Mesothelial cell of epicardium (in vitro differentiated cells): Measurements from ENCODE around the gene IRF7. TPM values are rescaled to one million over a fixed set of nuclear protein-coding genes. Genes with fewer than 3 reads are reported as not detected.
"Not testable (repeated sequence)": the region's sequence is repeated elsewhere in the genome, so short reads cannot be mapped to it uniquely, and the experiment has no call there.

Experiments
- DNase-seq, 2 experiments: peaks; one replicate each; pipeline ENCODE4 v3.0.0; 2021; ENCODE audit warnings: low spot score in 2 of 2; ENCODE audit not compliant: unreplicated experiment in 2 of 2
- H3K27ac Mint-ChIP-seq: 2 replicates; pipeline ENCODE4 v1.8.0; 2021; ENCODE audit warnings: mixed read lengths
- H3K27me3 Mint-ChIP-seq: 2 replicates; pipeline ENCODE4 v1.8.0; 2021; ENCODE audit warnings: low read depth, mixed read lengths
- H3K36me3 Mint-ChIP-seq: 2 replicates; pipeline ENCODE4 v1.8.0; 2021; ENCODE audit warnings: mixed read lengths
- H3K4me1 Mint-ChIP-seq: 2 replicates; pipeline ENCODE4 v1.8.0; 2021; ENCODE audit warnings: mixed read lengths
- H3K4me3 Mint-ChIP-seq: 2 replicates; pipeline ENCODE4 v1.8.0; 2021; ENCODE audit warnings: mild to moderate bottlenecking, moderate library complexity, mixed read lengths
- H3K9me3 Mint-ChIP-seq: 2 replicates; pipeline ENCODE4 v1.8.0; 2021; ENCODE audit warnings: mixed read lengths
- total RNA-seq: library from RNA; stranded (reverse); gene quantifications from 3 replicates; pipeline ENCODE4 v1.2.1, GENCODE V29; 2021
- TF ChIP-seq, protein P1 (sequence below): fragments of 200-600 bp; sonication (generic); IDR thresholded peaks from one replicate; pipeline ENCODE4 v1.5.0; 2021; ENCODE audit warnings: antibody characterized with exemption; ENCODE audit not compliant: unreplicated experiment

The IRF7 gene
- total RNA-seq, 1 donor from 2014 or later, result 21.9 TPM

DNA sequence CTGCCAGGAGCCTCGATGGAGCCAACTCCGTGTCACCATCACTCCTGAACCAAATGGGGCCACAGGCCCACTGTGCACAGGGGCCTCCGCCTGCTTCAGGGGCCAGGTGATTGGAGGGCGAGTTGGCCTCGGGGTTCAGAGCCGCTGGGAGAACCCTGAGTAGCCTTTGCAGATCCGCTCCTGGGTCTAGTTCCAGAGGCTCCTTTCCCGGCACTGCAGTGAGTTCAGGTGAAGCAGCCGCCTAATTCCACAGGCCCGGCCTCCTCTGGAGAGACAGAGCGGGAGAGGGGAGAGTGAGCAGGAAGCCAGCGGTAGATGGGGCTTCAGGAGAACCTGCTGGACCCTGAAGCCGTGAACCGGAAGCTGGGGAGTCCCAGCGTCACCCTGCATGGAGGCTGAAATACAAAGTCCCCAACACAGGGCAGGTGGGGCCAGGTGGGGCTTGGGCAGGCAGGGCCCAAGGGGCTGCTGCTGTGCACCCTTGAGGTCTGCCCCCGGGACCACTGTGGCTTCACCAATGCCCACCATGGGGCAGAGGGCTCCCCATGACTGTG lies 43.9 kb upstream of the IRF7 start:
- no peaks in the 10 kb centered on the region for H3K4me1 Mint-ChIP-seq
- no peak overlapping the region for H3K27ac Mint-ChIP-seq
- no peaks in the 10 kb centered on the region for H3K27me3 Mint-ChIP-seq
- peaks cover 8% of the 10 kb centered on the region for H3K36me3 Mint-ChIP-seq
- no peaks in the 10 kb centered on the region for H3K9me3 Mint-ChIP-seq
- H3K4me3 Mint-ChIP-seq, result no peak overlapping the region
- TF ChIP-seq, protein P1, sequence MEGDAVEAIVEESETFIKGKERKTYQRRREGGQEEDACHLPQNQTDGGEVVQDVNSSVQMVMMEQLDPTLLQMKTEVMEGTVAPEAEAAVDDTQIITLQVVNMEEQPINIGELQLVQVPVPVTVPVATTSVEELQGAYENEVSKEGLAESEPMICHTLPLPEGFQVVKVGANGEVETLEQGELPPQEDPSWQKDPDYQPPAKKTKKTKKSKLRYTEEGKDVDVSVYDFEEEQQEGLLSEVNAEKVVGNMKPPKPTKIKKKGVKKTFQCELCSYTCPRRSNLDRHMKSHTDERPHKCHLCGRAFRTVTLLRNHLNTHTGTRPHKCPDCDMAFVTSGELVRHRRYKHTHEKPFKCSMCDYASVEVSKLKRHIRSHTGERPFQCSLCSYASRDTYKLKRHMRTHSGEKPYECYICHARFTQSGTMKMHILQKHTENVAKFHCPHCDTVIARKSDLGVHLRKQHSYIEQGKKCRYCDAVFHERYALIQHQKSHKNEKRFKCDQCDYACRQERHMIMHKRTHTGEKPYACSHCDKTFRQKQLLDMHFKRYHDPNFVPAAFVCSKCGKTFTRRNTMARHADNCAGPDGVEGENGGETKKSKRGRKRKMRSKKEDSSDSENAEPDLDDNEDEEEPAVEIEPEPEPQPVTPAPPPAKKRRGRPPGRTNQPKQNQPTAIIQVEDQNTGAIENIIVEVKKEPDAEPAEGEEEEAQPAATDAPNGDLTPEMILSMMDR, result no peak
- no peak for DNase-seq

DNA sequence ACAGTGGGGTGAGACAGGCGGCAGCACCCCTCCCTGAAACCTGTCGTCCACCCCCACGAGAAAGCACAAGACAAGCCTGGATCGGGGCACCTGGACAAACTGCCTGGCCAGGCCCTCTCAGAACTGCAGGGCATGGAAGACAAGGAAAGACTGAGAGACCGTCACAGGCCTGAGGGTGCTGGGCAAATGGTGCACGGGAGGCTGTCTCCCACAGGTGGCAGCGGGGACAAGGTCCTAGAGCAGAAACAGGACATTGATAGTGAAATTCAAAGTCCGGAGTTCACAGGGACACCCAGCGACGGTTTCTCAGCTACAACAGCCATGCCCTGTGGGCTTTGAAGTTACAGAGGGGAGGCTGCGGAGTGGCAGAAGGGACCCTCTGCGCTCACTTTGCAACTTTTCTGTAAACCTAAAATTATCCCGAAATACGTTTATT lies 42.0 kb upstream of the IRF7 start:
- H3K27ac Mint-ChIP-seq, result no peak overlapping the region
- no peaks in the 10 kb centered on the region for H3K4me1 Mint-ChIP-seq
- no peaks in the 10 kb centered on the region for H3K9me3 Mint-ChIP-seq
- TF ChIP-seq, protein P1, result no peak
- peaks cover 3% of the 10 kb centered on the region for H3K36me3 Mint-ChIP-seq
- H3K27me3 Mint-ChIP-seq, result no peaks in the 10 kb centered on the region
- no peak overlapping the region for H3K4me3 Mint-ChIP-seq
- DNase-seq, result no peak

DNA sequence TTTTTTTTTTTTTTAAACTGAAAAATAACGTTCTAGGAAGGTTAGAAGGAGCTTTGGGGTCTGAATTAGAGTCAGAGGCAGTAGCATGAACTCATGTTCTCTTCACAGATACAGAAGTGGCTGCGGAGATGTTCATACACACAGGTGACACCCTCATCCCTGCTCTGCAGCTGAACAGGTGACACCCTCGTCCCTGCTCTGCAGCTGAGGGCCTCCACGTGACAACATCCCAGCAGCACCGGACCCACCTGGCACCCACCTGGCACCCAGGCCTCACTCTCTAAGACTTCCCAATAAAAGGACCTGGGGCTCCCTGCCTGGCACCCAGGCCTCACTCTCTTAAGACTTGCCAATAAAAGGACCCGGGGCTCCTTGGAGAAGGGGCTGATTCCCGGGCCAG lies 41.1 kb upstream of the IRF7 start:
- TF ChIP-seq, protein P1, result no peak
- H3K4me3 Mint-ChIP-seq, result no peak overlapping the region
- peaks cover 3% of the 10 kb centered on the region for H3K36me3 Mint-ChIP-seq
- no peaks in the 10 kb centered on the region for H3K27me3 Mint-ChIP-seq
- H3K4me1 Mint-ChIP-seq, result no peaks in the 10 kb centered on the region
- H3K9me3 Mint-ChIP-seq, result no peaks in the 10 kb centered on the region
- H3K27ac Mint-ChIP-seq, result no peak overlapping the region
- no peak for DNase-seq

DNA sequence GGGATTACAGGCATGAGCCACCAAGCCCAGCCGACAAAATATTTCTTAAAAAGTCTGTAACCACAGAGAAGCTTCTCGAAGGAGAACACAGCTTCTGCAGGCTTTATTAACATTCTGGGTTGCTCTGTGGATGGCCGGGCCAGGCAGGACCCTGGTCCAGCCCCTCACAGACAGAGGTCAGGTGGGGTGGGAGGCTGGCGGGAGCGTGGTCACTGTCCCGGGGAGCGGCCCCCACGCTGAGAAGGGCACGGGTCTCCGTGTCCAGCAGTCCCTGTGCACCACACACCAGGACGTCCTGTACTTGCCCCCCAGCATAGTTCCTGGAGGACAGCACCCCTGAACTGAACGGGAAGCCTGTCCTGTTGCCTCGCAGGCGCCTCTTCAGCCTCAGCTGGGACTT lies 40.7 kb upstream of the IRF7 start:
- no peak for DNase-seq
- Mint-ChIP-seq H3K4me1 (no peaks in the 10 kb centered on the region), H3K36me3 (peaks cover 4% of the 10 kb centered on the region)

DNA sequence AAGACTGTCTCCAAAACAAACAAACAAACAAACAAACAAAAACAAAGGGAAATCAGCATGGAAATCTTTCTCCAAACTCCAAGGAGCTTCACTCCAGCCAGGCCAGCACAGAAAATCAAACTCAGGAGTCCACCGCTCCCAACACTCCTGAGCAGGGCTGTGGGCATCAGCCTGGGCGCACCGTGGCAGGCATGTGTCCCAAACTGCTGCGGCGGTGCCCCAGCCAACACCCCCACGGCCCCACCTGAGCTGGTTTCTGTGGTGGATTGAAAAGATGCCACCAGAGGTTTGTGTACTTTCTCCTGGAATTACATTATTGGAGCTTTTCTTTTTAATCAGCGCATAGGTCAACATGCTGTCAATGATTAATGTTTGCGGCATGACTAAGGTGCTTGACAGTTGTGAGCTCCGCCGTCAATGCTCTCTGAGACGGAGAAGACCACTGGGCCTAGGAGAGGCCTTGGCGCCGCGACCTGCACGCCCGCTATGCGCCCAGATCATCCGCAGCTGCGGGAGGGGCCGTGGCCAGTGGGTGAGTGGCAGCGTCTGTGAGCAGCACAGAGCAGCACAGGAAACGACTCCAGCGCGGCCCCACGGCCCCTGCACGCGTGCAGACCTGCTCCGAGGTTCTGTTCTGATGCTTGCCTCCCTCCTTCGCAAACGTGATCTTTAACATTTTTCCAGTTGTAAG lies 39.4 kb upstream of the IRF7 start:
- DNase-seq, result no peak
- TF ChIP-seq, protein P1, result no peak
- H3K27ac Mint-ChIP-seq, result no peak overlapping the region
- no peak overlapping the region for H3K4me3 Mint-ChIP-seq
- H3K4me1 Mint-ChIP-seq, result no peaks in the 10 kb centered on the region
- H3K27me3 Mint-ChIP-seq, result no peaks in the 10 kb centered on the region
- no peaks in the 10 kb centered on the region for H3K9me3 Mint-ChIP-seq
- peaks cover 6% of the 10 kb centered on the region for H3K36me3 Mint-ChIP-seq

More for the DNA sequence above, 40.7 kb upstream of the IRF7 start:
- Mint-ChIP-seq H3K27ac (no peak overlapping the region), H3K27me3 (no peaks in the 10 kb centered on the region), H3K4me3 (no peak overlapping the region), H3K9me3 (no peaks in the 10 kb centered on the region)
- TF ChIP-seq, protein P1, result no peak

DNA sequence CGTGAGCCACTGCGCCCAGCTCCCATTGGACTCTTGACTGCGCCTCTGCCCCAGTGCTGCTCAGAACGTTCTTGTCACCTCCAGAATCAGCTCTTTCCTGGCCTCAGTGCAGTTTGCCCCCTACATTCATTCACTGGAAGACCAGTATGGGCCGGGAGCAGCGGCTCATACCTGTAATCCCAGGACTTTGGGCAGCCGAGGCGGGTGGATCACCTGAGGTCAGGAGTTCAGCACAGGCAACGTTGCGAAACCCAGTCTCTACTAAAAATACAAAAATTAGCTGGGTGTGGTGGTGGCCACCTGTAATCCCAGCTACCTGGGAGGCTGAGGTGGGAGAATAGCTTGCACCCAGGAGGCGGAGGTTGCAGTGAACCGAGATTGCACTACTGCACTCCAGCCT lies 38.7 kb upstream of the IRF7 start:
- H3K27ac Mint-ChIP-seq, H3K36me3 Mint-ChIP-seq, H3K4me3 Mint-ChIP-seq, H3K4me1 Mint-ChIP-seq, H3K27me3 Mint-ChIP-seq, H3K9me3 Mint-ChIP-seq, DNase-seq: not testable (repeated sequence)
